K562 (cell line): ENCODE measurements around the gene SVEP1. TPM values are rescaled to one million over a fixed set of nuclear protein-coding genes. Genes with fewer than 3 reads are reported as not detected.

Experiments
- ADNP ChIP-seq: fragments of 200-800 bp; sonication (Bioruptor generic); IDR thresholded peaks from 2 replicates; pipeline ENCODE4 v1.6.1; 2016; ENCODE audit warnings: missing genetic modification characterization, missing compliant biosample characterization
- ATF6 ChIP-seq: sonication (generic); formaldehyde crosslinking; IDR thresholded peaks from 2 replicates; pipeline ENCODE4 v1.4.0; 2020; ENCODE audit warnings: mild to moderate bottlenecking, missing genetic modification reagents
- BHLHE40 ChIP-seq: IDR thresholded peaks from 2 replicates; pipeline ENCODE4 v1.6.1; 2011; ENCODE audit warnings: low read length, improper control_type of control experiment
- DDX20 ChIP-seq: fragments of 450-650 bp; IDR thresholded peaks from 2 replicates; pipeline ENCODE4 v1.6.1; 2016; ENCODE audit warnings: missing genetic modification characterization, low read depth, mild to moderate bottlenecking, missing compliant biosample characterization, moderate library complexity
- GATAD2B ChIP-seq: fragments of 450-650 bp; IDR thresholded peaks from 2 replicates; pipeline ENCODE4 v1.6.1; 2017; ENCODE audit warnings: mild to moderate bottlenecking, borderline replicate concordance
- KDM1A ChIP-seq, 2 experiments: fragments of 450-650 bp; IDR thresholded peaks; 2 replicates each; pipeline ENCODE4 v1.6.1; 2016; ENCODE audit warnings: mild to moderate bottlenecking in 2 of 2
- MLLT1 ChIP-seq, 2 experiments: fragments of 450-650 bp; IDR thresholded peaks; 2 replicates each; pipeline ENCODE4 v1.6.1; 2016
- TAF7 ChIP-seq: fragments of 450-650 bp; IDR thresholded peaks from 2 replicates; pipeline ENCODE4 v1.6.1; 2016; ENCODE audit warnings: missing genetic modification characterization, missing compliant biosample characterization
- TGIF2 ChIP-seq: sonication (generic); formaldehyde crosslinking; IDR thresholded peaks from 2 replicates; pipeline ENCODE4 v1.8.1; 2022; ENCODE audit warnings: mild to moderate bottlenecking, missing genetic modification reagents, moderate library complexity
- TOE1 ChIP-seq, 2 experiments: fragments of 450-650 bp in 1 of 2; sonication (generic) in 1 of 2; formaldehyde crosslinking in 1 of 2; IDR thresholded peaks; 2 replicates each; pipeline versions ENCODE4 v1.7.1 to v1.8.0; 2016 to 2022; ENCODE audit warnings: borderline replicate concordance in 2 of 2, mild to moderate bottlenecking in 2 of 2, antibody characterized with exemption in 1 of 2, inconsistent platforms in 1 of 2, low read depth in 1 of 2, missing genetic modification reagents in 1 of 2, moderate library complexity in 1 of 2
- ZBTB40 ChIP-seq, 2 experiments: fragments of 450-650 bp in 1 of 2; sonication (generic) in 1 of 2; formaldehyde crosslinking in 1 of 2; IDR thresholded peaks; 2 replicates each; pipeline versions ENCODE4 v1.7.1 to v1.9.0; 2016 to 2022; ENCODE audit warnings: inconsistent platforms in 1 of 2, mild to moderate bottlenecking in 1 of 2, missing genetic modification reagents in 1 of 2
- ZBTB7A ChIP-seq: IDR thresholded peaks from 2 replicates; pipeline ENCODE4 v1.6.1; 2011; ENCODE audit warnings: low read depth, mild to moderate bottlenecking, low read length, moderate library complexity, borderline replicate concordance; ENCODE audit not compliant: control insufficient read depth
- polyA plus RNA-seq, 8 experiments: library from polyadenylated mRNA; depleted of rRNA in 4 of 8; stranded (reverse) in 5 of 8; unstranded in 3 of 8; fragments of >200 nt; fragmentation: Nextera tagmentation in 2 of 8; fragmentation: Illumina TruSeq in 1 of 8; extraction: Ambion mirVana in 2 of 8; extraction: Trizol in 1 of 8; gene quantifications; 2 replicates each; pipeline versions ENCODE4 v1.2.1 to v1.2.3, GENCODE V29; 2011 to 2014; ENCODE audit warnings: inconsistent platforms in 1 of 8, missing spikeins in 1 of 8
- total RNA-seq, 7 experiments: library from RNA; depleted of rRNA in 6 of 7; stranded (reverse); fragments of >200 nt in 6 of 7; fragmentation: Illumina TruSeq in 2 of 7; extraction: Trizol in 2 of 7; gene quantifications; 2 replicates each; pipeline versions ENCODE4 v1.2.1 to v1.2.3, GENCODE V29; 2011 to 2021; ENCODE audit warnings: low replicate concordance in 1 of 7

The SVEP1 gene
- total and polyA plus RNA-seq, 9 of the 15 experiments (the other 6 are each of a cell fraction or from before 2014, with no cell fraction given), result 0.20 to 0.84 (median 0.43) TPM

GRCh38 chr9:110320651-110321445 lies 258.7 kb downstream of the SVEP1 start (continued):
- TF ChIP-seq ZBTB40 (IDR thresholded peaks at IDR 0.05) (no peak), ZBTB40 (CRISPR knock-in tag; IDR thresholded peaks at IDR 0.05) (no peak), ZBTB7A (no peak), ATF6 (CRISPR knock-in tag) (no peak), GATAD2B (no peak), KDM1A (IDR thresholded peaks at IDR 0.05) (no peak), BHLHE40 (no peak), DDX20 (tag) (no peak), MLLT1 (IDR thresholded peaks at IDR 0.05) (no peak), TAF7 (tag) (no peak), ADNP (no peak), TGIF2 (CRISPR knock-in tag) (no peak), TOE1 (IDR thresholded peaks at IDR 0.05; ENCODE audit: borderline replicate concordance) (no peak), TOE1 (CRISPR knock-in tag; IDR thresholded peaks at IDR 0.05; ENCODE audit: borderline replicate concordance, low read depth) (no peak)
